HG02970 (cell line): ENCODE measurements around the gene G6PC2.

ENCODE experiments used
- ATAC-seq: cut with Tn5 transposase; IDR thresholded peaks from one replicate; pipeline ENCODE4 v1.9.1; 2021; ENCODE audit warnings: mild to moderate bottlenecking, moderate library complexity, moderate number of reproducible peaks; ENCODE audit not compliant: unreplicated experiment, low FRiP score

G6PC2 gene

GRCh38 chr2:168941297-168941696, 40.2 kb downstream of the G6PC2 start:
- ATAC-seq: no peak

DNA sequence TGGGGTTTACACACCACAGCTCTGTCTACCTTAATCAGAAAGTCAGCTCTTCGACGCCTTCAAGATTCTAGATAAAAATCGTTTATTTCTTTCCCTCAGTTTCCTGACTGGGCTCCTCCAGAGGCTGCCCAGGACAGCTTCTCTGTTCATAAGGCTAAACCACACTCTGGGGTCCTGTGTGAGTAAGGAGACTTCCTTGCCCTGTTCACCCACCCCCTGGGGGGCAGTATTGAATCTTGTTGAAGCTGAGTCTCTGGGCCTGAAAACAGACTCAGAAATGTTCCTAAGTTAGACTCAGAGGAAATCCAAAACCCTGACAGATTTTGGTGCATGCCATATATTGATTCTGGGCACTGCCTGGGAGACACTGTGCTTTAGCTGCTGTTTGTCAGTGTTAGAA, 43.0 kb downstream of the G6PC2 start:
- no peak for ATAC-seq

- no peak for ATAC-seq
These were observed 44.4 kb downstream of the G6PC2 start for GRCh38 chr2:168945508-168945907.

DNA sequence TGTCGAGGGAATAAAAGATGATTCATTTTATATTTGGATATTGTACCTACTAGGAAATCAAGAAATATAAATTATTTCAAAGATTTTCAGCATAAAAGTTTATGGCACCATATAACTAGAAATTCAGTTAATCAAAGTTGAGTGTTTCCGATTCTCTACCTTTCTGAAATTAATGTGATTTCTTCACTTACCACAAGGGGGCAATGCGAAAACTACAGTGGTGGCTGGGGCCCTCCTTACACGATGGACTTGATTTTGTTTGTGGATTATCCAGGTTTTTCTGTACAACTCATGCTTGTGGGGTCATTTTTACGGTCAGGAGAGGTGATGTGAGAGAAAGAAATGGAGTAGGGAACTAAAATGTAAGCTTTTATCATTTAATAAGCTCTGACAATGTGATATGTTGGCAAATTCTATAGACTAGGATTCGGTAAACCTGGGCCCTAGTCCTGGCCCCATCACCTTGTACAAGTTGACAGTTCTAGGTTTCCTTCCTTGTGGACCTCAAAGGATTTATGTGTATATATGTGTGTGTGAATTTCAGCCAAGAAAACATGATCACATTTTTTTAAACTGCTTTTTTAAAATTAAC, 47.6 kb downstream of the G6PC2 start:
- ATAC-seq: no peak

- no peak for ATAC-seq
These were observed 48.2 kb downstream of the G6PC2 start for GRCh38 chr2:168949324-168949723.

DNA sequence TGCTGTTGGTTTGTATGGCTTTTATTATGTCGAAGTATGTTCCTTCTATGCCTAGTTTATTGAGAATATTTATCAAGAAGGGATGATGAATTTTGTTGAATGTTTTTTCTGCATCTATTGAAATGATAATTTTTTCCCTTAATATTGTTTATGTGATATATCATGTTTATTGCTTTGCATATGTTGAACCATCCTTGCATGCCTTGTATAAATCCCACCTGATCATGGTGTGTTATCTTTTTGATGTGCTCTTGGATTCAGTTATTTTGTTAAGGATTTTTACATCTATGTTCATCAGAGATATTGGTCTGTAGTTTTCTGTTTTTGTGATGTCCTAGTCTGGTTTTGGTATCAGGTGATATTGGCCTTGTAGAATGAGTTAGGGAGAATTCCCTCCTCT, 50.8 kb downstream of the G6PC2 start:
- ATAC-seq: no peak

DNA sequence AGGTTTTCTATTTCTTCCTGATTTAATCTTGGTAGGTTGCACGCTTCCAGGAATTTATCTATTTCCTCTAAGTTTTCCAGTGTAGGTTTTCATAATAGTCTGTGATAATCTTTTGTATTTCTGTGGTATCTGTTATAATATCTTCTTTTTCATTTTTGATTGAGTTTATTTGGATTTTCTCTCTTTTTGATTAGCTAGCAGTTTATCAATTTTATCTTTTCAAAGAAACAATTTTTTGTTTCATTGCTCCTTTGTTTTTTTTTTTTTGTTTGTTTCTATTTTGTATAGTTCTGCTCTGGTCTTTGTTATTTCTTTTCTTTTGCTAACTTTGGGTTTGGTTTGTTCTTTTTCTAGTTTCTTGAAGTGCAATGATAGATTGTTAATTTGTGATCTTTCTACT, 51.3 kb downstream of the G6PC2 start:
- no peak for ATAC-seq

DNA sequence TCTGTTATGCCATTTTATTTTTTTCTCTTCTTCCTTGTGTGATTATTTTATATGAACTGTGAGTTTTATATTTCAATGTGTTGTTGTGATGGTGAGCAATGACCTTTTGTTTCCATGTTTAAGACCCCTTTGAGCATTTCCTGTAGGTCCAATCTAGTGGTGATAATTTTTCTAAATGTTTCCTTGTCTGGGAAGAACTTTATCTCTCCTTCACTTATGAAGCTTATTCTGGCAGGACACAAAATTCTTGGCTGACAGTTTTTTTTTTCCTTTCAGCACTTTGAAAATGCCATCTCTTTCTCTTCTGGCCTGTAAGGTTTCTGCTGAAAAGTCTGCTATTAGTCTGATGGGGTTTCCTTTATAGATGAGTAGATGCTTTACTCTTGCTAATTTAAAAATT, 53.2 kb downstream of the G6PC2 start:
- ATAC-seq: no peak

DNA sequence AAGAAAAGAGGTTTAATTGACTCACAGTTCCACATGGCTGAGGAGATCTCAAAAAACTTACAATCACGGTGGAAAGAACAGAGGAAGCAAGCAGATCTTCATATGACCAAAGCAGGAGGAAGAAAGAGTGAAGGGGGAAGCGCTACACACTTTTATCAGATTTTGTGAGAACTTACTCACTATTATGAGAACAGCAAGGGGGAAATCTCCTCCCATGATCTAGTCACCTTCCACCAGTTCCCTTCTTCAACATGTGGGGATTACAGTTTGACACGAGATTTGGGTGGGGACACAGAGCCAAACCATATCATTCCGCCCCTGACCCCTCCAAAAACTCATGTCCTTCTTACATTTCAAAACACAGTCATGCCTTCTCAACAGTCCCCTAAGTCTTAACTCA, 54.2 kb downstream of the G6PC2 start:
- ATAC-seq: no peak

- ATAC-seq: no peak
These were observed 55.3 kb downstream of the G6PC2 start for GRCh38 chr2:168956392-168956791.
